Transverse colon (tissue), 4 donors: ENCODE data around the gene KAZN.

ENCODE experiments used
- POLR2A ChIP-seq: fragments of 450-650 bp; IDR thresholded peaks from one replicate; pipeline ENCODE4 v1.6.1; 2016; ENCODE audit warnings: antibody characterized with exemption, mild to moderate bottlenecking, moderate library complexity
- POLR2AphosphoS5 ChIP-seq, 3 donors: sonication (generic); formaldehyde crosslinking; IDR thresholded peaks; one replicate each; pipeline ENCODE4 v1.6.1; 2016; ENCODE audit warnings: antibody characterized with exemption in 3 of 3
- TF ChIP-seq, protein P1 (sequence below), 5 experiments: fragments of 200-600 bp in 3 of 5; fragments of 450-650 bp in 2 of 5; sonication (generic) in 3 of 5; IDR thresholded peaks; 1 replicate in 2 of 5; 2 replicates in 3 of 5; pipeline ENCODE4 v1.5.1; 2016 to 2017; ENCODE audit warnings: antibody characterized with exemption in 5 of 5, inconsistent platforms in 3 of 5, mild to moderate bottlenecking in 2 of 5, moderate library complexity in 1 of 5

- no peak for TF ChIP-seq POLR2AphosphoS5 (IDR thresholded peaks at IDR 0.05)
- TF ChIP-seq, protein P1, sequence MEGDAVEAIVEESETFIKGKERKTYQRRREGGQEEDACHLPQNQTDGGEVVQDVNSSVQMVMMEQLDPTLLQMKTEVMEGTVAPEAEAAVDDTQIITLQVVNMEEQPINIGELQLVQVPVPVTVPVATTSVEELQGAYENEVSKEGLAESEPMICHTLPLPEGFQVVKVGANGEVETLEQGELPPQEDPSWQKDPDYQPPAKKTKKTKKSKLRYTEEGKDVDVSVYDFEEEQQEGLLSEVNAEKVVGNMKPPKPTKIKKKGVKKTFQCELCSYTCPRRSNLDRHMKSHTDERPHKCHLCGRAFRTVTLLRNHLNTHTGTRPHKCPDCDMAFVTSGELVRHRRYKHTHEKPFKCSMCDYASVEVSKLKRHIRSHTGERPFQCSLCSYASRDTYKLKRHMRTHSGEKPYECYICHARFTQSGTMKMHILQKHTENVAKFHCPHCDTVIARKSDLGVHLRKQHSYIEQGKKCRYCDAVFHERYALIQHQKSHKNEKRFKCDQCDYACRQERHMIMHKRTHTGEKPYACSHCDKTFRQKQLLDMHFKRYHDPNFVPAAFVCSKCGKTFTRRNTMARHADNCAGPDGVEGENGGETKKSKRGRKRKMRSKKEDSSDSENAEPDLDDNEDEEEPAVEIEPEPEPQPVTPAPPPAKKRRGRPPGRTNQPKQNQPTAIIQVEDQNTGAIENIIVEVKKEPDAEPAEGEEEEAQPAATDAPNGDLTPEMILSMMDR (IDR thresholded peaks at IDR 0.05): peak; percentile 82 to 93 (median 87)
- TF ChIP-seq POLR2A: no peak
These were observed 448.1 kb downstream of the KAZN start for GRCh38 chr1:15046487-15047165.
